Measurements from ENCODE around the gene TRIP6.

DNA sequence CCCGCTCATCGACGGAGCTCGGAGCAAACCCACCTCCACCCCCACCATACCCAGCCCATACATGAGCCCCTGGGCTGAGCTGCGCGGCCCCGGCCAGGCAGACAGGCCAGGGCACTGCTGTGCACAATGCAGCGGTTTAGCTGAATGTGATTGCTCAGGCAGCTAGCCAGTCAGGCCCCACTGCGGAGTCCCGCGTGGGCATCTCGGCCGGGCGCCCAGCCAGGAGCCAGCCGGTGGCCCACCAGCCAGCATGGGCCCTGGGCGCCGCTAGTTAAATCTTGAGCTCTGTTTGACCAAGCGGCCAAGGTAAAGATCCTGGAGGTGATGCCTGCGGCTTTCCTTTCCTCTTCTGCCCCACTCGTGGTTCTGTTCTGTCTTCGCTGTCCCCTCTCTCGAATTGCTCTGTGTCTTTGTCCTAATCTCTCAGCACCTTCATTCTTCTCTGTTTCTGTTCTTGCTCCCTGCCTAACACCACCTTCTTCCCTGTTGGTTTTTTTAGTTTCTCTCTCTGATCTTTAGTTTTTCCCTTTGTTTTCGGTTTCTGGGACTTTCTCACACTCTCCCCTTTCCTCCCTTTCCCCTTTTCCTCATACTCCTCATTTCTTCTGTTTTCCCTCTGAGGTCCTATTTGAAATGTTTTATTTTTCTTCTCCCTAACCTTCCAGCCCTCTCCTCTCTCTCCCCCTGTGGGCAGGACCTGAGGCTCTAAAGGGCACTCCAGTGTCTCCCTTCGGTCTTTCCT is 15.8 kb downstream of the TRIP6 start:
- TF ChIP-seq, protein P1, sequence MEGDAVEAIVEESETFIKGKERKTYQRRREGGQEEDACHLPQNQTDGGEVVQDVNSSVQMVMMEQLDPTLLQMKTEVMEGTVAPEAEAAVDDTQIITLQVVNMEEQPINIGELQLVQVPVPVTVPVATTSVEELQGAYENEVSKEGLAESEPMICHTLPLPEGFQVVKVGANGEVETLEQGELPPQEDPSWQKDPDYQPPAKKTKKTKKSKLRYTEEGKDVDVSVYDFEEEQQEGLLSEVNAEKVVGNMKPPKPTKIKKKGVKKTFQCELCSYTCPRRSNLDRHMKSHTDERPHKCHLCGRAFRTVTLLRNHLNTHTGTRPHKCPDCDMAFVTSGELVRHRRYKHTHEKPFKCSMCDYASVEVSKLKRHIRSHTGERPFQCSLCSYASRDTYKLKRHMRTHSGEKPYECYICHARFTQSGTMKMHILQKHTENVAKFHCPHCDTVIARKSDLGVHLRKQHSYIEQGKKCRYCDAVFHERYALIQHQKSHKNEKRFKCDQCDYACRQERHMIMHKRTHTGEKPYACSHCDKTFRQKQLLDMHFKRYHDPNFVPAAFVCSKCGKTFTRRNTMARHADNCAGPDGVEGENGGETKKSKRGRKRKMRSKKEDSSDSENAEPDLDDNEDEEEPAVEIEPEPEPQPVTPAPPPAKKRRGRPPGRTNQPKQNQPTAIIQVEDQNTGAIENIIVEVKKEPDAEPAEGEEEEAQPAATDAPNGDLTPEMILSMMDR (IDR thresholded peaks at IDR 0.05), result no peak
- TF ChIP-seq EZH2phosphoT487 (IDR thresholded peaks at IDR 0.05), result no peak
- no peak for TF ChIP-seq EZH2 (IDR thresholded peaks at IDR 0.05)

Data from neural progenitor cell (in vitro differentiated cells).